Choroid plexus epithelial cell (primary cell): Measurements from ENCODE around the gene TCF4.

Experiments
- DNase-seq: peaks from one replicate; pipeline ENCODE4 v3.0.0-alpha.2; 2010; ENCODE audit warnings: low read depth
- H3K4me3 ChIP-seq: 2 replicates; pipeline ENCODE4 v1.5.1; 2011; ENCODE audit warnings: low read depth, mild to moderate bottlenecking, control low read depth, low read length, moderate library complexity
- CTCF ChIP-seq: conservative IDR thresholded peaks from 2 replicates; pipeline ENCODE4 v1.5.1; 2011; ENCODE audit warnings: low read depth, mild to moderate bottlenecking, control low read depth, inconsistent platforms, low read length, moderate library complexity

TCF4 gene

DNA sequence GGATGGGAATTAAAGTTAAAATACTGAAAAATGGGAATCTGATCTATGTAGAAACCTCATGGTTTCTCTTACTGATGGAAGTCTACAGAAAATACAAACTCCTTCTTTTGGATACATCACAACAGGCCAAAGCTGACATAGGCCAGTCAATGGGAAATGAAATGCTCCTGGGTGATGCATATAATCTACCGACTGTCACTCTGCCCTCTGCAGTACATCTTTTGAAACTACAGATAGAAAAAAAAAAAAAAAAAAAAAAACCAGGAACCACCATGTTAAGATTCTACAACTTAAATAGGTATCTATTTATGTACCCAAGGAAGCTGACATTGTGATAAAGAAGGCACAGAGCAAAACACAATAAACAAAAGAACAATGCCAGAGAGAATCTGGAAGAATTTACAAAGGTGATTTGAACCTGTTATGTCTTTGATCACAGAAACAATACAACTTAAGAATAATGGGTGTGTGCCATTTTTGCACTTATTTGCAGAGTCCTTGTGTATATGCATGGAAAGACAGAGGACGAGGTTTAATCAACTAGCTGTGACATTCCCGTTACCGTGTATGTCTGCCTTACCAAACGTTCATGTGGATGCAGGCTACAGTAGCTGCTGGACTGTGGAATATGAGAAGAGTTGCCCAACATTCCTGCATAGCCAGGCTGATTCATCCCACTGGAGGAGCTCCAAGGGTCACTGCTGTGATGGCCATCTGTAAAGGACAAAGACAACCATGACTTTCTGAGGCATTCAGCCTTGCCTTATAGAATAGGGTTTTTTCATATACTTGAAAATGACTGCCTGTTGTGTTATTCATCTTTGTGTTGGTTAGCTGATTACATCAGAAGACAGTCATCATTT lies 312.7 kb downstream of the TCF4 start:
- peak; percentile 39 for TF ChIP-seq CTCF
- H3K4me3 ChIP-seq, result no peak overlapping the region
- peak; percentile 66 for DNase-seq

DNA sequence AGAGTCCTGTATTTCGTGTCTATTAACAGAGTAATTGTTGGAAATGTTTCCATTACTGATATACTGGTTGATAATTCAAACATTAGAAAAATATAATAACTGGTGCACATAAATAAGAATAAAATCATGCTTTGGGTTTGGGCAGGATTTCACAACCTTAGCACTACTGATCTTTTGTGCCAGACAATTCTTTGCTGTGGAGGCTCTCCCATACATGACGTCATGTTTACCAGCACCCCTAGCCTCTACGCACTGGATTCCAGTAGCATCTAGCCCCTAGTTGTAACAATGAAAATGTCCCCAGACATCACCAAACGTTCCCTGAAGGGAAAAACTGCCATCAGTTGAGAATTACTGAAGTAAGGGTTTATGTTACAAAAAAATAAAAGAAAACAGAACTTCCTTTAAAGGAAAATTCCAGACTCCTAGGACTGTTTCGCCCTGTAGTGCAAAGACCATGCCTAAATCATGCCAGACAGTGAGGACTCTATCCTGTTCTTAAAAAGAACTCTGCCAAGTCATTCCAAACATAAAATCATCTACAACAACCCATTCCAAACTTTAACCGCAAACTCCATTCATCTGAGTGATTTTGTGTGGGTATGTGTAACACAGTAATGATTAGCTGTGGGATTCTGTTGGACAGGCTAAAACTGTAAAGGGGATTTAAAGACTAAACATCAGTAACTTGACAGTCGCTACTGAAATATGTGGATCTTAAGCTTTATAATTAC lies 315.3 kb downstream of the TCF4 start:
- no peak for TF ChIP-seq CTCF
- H3K4me3 ChIP-seq, result no peak overlapping the region
- DNase-seq, result no peak

- no peak for TF ChIP-seq CTCF
- no peak overlapping the region for H3K4me3 ChIP-seq
- DNase-seq, result no peak
These were observed 318.4 kb downstream of the TCF4 start for GRCh38 chr18:55269622-55270021.

GRCh38 chr18:55268628-55269275 lies 319.2 kb downstream of the TCF4 start:
- no peak for DNase-seq
- no peak for TF ChIP-seq CTCF
- H3K4me3 ChIP-seq, result no peak overlapping the region

DNA sequence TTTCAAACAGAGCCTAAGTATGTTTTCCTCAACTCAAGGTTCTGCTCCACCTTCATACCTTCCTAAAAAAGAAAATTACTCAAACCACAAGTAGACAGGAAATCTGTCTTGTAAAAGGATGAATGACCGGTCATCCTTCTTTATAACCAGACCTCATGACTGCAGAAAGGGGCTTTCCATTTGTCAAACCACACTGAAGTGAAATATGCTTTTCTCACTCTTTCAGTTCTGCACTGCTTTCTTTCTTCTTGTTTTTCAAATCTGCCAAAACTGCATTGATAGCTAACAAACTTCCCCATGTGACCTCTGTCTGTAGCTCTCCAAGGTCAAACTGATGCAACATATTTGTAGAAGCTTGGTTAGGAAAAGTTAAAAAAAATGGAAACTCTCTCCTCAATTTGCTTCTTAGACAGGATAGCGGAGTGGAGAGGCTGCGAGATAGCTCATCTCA lies 319.8 kb downstream of the TCF4 start:
- H3K4me3 ChIP-seq, result no peak overlapping the region
- TF ChIP-seq CTCF, result no peak
- DNase-seq, result peak; percentile 62

DNA sequence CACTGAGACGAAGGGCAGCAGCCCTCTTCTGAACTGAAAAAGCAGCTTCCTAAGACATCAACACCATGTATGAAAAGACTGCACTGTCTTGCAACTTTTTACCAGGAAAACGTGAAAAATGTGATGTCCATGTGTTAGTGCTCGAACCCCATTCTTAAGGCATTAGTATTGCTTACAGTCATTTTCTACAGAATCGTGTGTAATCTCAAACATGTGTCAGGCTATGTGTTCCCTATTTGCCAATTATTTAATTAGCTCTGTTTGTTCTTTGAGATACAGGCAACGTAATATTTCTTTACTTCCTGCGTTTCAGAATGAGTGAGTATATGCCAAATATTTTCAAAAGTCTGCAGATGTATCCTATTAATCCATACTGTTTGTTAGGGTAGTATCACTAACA lies 321.0 kb downstream of the TCF4 start:
- no peak overlapping the region for H3K4me3 ChIP-seq
- TF ChIP-seq CTCF, result no peak
- no peak for DNase-seq
